HepG2 (cell line): ENCODE data around the gene NDUFS6. TPM values are rescaled to one million over a fixed set of nuclear protein-coding genes. Genes with fewer than 3 reads are reported as not detected.
A peak's percentile ranks its signal among the peaks of the same experiment; 100 is the strongest.

Experiments used
- ARNT ChIP-seq: fragments of 450-650 bp; IDR thresholded peaks from 2 replicates; pipeline ENCODE4 v1.6.1; 2017
- BCL6 ChIP-seq: IDR thresholded peaks from 2 replicates; pipeline ENCODE4 v1.6.1; 2016; ENCODE audit warnings: missing genetic modification reagents, missing compliant biosample characterization
- BRD4 ChIP-seq: sonication (generic); formaldehyde crosslinking; IDR thresholded peaks from 2 replicates; pipeline ENCODE4 v1.4.0; 2020; ENCODE audit warnings: missing genetic modification reagents
- CEBPG ChIP-seq: IDR thresholded peaks from 2 replicates; pipeline ENCODE4 v1.6.1; 2016
- EEA1 ChIP-seq: sonication (generic); formaldehyde crosslinking; IDR thresholded peaks from 2 replicates; pipeline ENCODE4 v1.5.1; 2020; ENCODE audit warnings: mild to moderate bottlenecking, missing genetic modification reagents, borderline replicate concordance
- HDAC1 ChIP-seq: sonication (generic); formaldehyde crosslinking; IDR thresholded peaks from 2 replicates; pipeline ENCODE4 v1.5.1; 2020; ENCODE audit warnings: mild to moderate bottlenecking, missing genetic modification reagents
- HMG20A ChIP-seq: IDR thresholded peaks from 2 replicates; pipeline ENCODE4 v1.6.1; 2016; ENCODE audit warnings: borderline replicate concordance
- MAFK ChIP-seq, 2 experiments: IDR thresholded peaks in 1 of 2; conservative IDR thresholded peaks in 1 of 2; 2 replicates each; pipeline ENCODE4 v1.6.1; 2011; ENCODE audit warnings: improper control_type of control experiment in 2 of 2, low read length in 2 of 2
- MYC ChIP-seq: sonication (generic); formaldehyde crosslinking; IDR thresholded peaks from 2 replicates; pipeline ENCODE4 v1.9.0; 2021; ENCODE audit warnings: missing genetic modification reagents, borderline replicate concordance
- ZNF251 ChIP-seq: sonication (generic); formaldehyde crosslinking; IDR thresholded peaks from 2 replicates; pipeline ENCODE4 v1.9.0; 2021; ENCODE audit warnings: mild to moderate bottlenecking, missing genetic modification reagents
- ZNF484 ChIP-seq: sonication (generic); formaldehyde crosslinking; IDR thresholded peaks from 2 replicates; pipeline ENCODE4 v1.5.1; 2020; ENCODE audit warnings: mild to moderate bottlenecking, low read depth, missing genetic modification reagents, borderline replicate concordance
- ZNF660 ChIP-seq: sonication (generic); formaldehyde crosslinking; IDR thresholded peaks from 2 replicates; pipeline ENCODE4 v1.5.1; 2020; ENCODE audit warnings: mild to moderate bottlenecking, low read depth, missing genetic modification reagents, borderline replicate concordance
- ZNF773 ChIP-seq: sonication (generic); formaldehyde crosslinking; IDR thresholded peaks from 2 replicates; pipeline ENCODE4 v1.4.0; 2020; ENCODE audit warnings: missing genetic modification reagents, borderline replicate concordance
- ZSCAN29 ChIP-seq: sonication (generic); formaldehyde crosslinking; conservative IDR thresholded peaks from 2 replicates; pipeline ENCODE4 v1.4.0; 2020; ENCODE audit warnings: mild to moderate bottlenecking, missing genetic modification reagents
- polyA plus RNA-seq, 8 experiments: library from polyadenylated mRNA; depleted of rRNA in 3 of 8; stranded (reverse) in 7 of 8; unstranded in 1 of 8; fragments of >200 nt; fragmentation: Illumina TruSeq in 4 of 8; extraction: Trizol in 4 of 8; gene quantifications; 2 replicates each; pipeline versions ENCODE4 v1.2.1 to v1.2.3, GENCODE V29; 2011 to 2016; ENCODE audit warnings: low read depth in 4 of 8, missing spikeins in 1 of 8, mixed read lengths in 1 of 8; ENCODE audit not compliant: insufficient read depth in 1 of 8
- total RNA-seq, 5 experiments: library from RNA; depleted of rRNA; stranded (reverse); fragments of >200 nt; fragmentation: Illumina TruSeq; extraction: Trizol; gene quantifications; 2 replicates each; pipeline ENCODE4 v1.2.3, GENCODE V29; 2016; ENCODE audit warnings: low read depth in 1 of 5
- TF ChIP-seq, protein P1 (sequence below): sonication (generic); formaldehyde crosslinking; conservative IDR thresholded peaks from 2 replicates; pipeline ENCODE4 v1.8.0; 2022; ENCODE audit warnings: low read depth, missing genetic modification reagents
- TF ChIP-seq, protein P2 (sequence below): sonication (generic); formaldehyde crosslinking; IDR thresholded peaks from 2 replicates; pipeline ENCODE4 v1.4.0; 2020; ENCODE audit warnings: missing genetic modification reagents
- TF ChIP-seq, protein P3 (sequence below): sonication (generic); formaldehyde crosslinking; IDR thresholded peaks from 2 replicates; pipeline ENCODE4 v1.8.0; 2023; ENCODE audit warnings: mild to moderate bottlenecking, missing genetic modification reagents
- TF ChIP-seq, protein P4 (sequence below): sonication (generic); formaldehyde crosslinking; IDR thresholded peaks from 2 replicates; pipeline ENCODE4 v1.5.1; 2020; ENCODE audit warnings: missing genetic modification reagents, mild to moderate bottlenecking, borderline replicate concordance
- TF ChIP-seq, protein P5 (sequence below): sonication (generic); formaldehyde crosslinking; conservative IDR thresholded peaks from 2 replicates; pipeline ENCODE4 v1.4.0; 2020; ENCODE audit warnings: mild to moderate bottlenecking, missing genetic modification reagents, moderate library complexity

Gene NDUFS6
- total and polyA plus RNA-seq, 2 of the 13 experiments (the other 11 are each of a cell fraction or from before 2014, with no cell fraction given): 23.7 to 50.4 TPM

DNA sequence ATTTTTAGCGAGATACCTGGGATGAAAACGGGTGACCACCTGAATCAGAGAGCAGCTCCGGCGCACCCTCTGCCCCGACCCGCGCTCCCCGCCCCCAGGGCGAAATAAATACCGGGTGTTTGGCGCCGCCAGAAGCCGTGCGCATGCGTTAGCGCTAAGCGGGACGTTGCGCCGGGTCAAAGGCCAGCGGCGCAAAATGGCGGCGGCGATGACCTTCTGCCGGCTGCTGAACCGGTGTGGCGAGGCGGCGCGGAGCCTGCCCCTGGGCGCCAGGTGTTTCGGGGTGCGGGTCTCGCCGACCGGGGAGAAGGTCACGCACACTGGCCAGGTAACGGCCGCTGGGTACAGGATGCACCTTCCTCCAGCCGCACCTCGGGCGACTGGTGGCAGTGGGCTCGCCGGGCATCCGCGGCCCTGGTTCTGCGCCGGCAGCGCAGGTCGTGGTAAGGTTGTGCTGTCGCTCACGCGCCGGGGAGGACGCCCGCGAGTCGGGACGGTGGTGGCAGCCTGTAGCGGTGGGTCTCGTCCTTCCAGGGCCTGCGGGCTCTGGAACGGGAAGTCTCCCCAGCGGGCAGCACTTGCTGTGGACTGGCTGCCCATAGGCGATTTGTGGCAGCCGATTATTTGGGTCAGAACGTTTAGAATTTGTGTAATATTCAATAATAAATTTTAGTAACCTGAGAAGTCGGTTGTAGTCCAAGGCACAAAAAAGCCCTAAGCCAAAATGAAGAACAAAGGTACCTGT is at the start of gene NDUFS6 (continued):
- TF ChIP-seq ZNF484 (CRISPR knock-in tag) (no peak), BRD4 (peak; percentile 96; the same call in 1 of the 2 replicates), ZNF660 (CRISPR knock-in tag) (no peak), ZNF773 (CRISPR knock-in tag) (no peak), BCL6 (CRISPR knock-in tag) (peak; percentile 42; the same call in 1 of the 2 replicates), HMG20A (no peak), ZSCAN29 (CRISPR knock-in tag) (no peak), ZNF251 (no peak), MYC (CRISPR knock-in tag) (peak; percentile 83), ARNT (no peak), HDAC1 (CRISPR knock-in tag) (peak; percentile 88), CEBPG (CRISPR knock-in tag) (no peak), MAFK (conservative IDR thresholded peaks at IDR 0.05 in 1 of 2, IDR thresholded peaks at IDR 0.05 in 1 of 2; ENCODE audit: low read length in 2 of 2) (no peak), EEA1 (CRISPR knock-in tag) (peak; percentile 96; the same call in 1 of the 2 replicates)
- TF ChIP-seq, protein P1, sequence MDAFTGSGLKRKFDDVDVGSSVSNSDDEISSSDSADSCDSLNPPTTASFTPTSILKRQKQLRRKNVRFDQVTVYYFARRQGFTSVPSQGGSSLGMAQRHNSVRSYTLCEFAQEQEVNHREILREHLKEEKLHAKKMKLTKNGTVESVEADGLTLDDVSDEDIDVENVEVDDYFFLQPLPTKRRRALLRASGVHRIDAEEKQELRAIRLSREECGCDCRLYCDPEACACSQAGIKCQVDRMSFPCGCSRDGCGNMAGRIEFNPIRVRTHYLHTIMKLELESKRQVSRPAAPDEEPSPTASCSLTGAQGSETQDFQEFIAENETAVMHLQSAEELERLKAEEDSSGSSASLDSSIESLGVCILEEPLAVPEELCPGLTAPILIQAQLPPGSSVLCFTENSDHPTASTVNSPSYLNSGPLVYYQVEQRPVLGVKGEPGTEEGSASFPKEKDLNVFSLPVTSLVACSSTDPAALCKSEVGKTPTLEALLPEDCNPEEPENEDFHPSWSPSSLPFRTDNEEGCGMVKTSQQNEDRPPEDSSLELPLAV (CRISPR knock-in tag): 0 out of 2 replicates have a peak, but pooled peaks have one; percentile 67
- TF ChIP-seq, protein P2, sequence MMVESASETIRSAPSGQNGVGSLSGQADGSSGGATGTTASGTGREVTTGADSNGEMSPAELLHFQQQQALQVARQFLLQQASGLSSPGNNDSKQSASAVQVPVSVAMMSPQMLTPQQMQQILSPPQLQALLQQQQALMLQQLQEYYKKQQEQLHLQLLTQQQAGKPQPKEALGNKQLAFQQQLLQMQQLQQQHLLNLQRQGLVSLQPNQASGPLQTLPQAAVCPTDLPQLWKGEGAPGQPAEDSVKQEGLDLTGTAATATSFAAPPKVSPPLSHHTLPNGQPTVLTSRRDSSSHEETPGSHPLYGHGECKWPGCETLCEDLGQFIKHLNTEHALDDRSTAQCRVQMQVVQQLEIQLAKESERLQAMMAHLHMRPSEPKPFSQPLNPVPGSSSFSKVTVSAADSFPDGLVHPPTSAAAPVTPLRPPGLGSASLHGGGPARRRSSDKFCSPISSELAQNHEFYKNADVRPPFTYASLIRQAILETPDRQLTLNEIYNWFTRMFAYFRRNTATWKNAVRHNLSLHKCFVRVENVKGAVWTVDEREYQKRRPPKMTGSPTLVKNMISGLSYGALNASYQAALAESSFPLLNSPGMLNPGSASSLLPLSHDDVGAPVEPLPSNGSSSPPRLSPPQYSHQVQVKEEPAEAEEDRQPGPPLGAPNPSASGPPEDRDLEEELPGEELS (CRISPR knock-in tag): peak; percentile 44; the same call in 1 of the 2 replicates
- TF ChIP-seq, protein P3, sequence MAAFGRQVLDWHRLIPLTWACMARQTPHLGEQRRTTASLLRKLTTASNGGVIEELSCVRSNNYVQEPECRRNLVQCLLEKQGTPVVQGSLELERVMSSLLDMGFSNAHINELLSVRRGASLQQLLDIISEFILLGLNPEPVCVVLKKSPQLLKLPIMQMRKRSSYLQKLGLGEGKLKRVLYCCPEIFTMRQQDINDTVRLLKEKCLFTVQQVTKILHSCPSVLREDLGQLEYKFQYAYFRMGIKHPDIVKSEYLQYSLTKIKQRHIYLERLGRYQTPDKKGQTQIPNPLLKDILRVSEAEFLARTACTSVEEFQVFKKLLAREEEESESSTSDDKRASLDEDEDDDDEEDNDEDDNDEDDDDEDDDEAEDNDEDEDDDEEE (CRISPR knock-in tag): peak; percentile 76; the same call in 1 of the 2 replicates
- TF ChIP-seq, protein P4, sequence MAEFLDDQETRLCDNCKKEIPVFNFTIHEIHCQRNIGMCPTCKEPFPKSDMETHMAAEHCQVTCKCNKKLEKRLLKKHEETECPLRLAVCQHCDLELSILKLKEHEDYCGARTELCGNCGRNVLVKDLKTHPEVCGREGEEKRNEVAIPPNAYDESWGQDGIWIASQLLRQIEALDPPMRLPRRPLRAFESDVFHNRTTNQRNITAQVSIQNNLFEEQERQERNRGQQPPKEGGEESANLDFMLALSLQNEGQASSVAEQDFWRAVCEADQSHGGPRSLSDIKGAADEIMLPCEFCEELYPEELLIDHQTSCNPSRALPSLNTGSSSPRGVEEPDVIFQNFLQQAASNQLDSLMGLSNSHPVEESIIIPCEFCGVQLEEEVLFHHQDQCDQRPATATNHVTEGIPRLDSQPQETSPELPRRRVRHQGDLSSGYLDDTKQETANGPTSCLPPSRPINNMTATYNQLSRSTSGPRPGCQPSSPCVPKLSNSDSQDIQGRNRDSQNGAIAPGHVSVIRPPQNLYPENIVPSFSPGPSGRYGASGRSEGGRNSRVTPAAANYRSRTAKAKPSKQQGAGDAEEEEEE: no peak
- TF ChIP-seq, protein P5, sequence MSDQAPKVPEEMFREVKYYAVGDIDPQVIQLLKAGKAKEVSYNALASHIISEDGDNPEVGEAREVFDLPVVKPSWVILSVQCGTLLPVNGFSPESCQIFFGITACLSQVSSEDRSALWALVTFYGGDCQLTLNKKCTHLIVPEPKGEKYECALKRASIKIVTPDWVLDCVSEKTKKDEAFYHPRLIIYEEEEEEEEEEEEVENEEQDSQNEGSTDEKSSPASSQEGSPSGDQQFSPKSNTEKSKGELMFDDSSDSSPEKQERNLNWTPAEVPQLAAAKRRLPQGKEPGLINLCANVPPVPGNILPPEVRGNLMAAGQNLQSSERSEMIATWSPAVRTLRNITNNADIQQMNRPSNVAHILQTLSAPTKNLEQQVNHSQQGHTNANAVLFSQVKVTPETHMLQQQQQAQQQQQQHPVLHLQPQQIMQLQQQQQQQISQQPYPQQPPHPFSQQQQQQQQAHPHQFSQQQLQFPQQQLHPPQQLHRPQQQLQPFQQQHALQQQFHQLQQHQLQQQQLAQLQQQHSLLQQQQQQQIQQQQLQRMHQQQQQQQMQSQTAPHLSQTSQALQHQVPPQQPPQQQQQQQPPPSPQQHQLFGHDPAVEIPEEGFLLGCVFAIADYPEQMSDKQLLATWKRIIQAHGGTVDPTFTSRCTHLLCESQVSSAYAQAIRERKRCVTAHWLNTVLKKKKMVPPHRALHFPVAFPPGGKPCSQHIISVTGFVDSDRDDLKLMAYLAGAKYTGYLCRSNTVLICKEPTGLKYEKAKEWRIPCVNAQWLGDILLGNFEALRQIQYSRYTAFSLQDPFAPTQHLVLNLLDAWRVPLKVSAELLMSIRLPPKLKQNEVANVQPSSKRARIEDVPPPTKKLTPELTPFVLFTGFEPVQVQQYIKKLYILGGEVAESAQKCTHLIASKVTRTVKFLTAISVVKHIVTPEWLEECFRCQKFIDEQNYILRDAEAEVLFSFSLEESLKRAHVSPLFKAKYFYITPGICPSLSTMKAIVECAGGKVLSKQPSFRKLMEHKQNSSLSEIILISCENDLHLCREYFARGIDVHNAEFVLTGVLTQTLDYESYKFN (CRISPR knock-in tag): peak; percentile 37
